Measurements from ENCODE around the gene SETD5.

DNA sequence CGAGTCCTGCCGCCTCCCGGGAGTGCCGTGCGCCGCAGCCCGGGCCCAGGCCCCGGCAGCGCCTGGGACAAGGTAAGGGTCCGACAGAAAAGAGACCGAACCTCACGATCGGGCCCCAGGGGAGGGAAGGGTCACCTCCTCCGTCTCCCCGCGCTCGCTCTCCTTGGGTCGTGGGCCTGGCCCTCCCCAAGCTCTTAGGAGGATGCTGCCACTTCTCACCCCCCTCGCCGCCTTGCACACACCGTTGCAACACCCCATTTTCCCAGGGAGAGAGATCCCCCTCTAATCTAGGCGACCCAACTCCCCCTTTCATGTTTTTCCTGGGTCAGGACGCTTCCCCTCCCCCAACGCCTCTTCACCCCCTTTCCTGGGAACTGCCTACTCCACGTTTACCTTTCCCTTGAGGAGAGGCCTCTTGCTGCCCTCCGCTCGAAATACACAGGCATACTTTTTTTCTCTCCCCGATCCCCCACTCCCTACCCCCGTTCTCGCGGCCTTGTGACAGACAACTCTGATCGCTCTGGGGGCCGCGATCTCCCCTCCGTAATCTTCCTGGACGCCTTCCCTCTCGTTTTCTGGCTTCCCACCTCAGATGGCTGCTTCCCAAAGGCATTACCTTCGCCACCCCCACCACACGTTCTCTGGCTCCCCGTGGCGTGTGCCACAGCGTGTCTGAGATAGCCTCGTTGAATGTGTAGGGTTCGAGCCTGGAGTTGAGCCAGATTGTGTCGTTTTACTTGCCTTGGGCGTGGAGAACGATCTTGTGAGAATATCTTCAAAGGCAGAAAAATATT is 688 bp downstream of the SETD5 start:
- TF ChIP-seq CTCF (IDR thresholded peaks at IDR 0.05; ENCODE audit: low read depth, low read length, poor library complexity, severe bottlenecking) (no peak), EZH2phosphoT487 (IDR thresholded peaks at IDR 0.05; ENCODE audit: borderline replicate concordance, low read length) (no peak)

Data from DOHH2 (cell line).